A549 (cell line): ENCODE results near the gene UBTFL1.
"Not testable (repeated sequence)": the region's sequence is repeated elsewhere in the genome, so short reads cannot be mapped to it uniquely, and the experiment has no call there.

Source experiments
- ESRRA ChIP-seq: fragments of 150-350 bp; IDR thresholded peaks from 2 replicates; pipeline ENCODE4 v1.6.1; 2014; ENCODE audit warnings: mild to moderate bottlenecking, low read length, borderline replicate concordance
- PBX3 ChIP-seq: IDR thresholded peaks from 2 replicates; pipeline ENCODE4 v1.6.1; 2012
- RAD21 ChIP-seq, 2 experiments: fragments of >200 bp in 1 of 2; sonication (Bioruptor Twin) in 1 of 2; formaldehyde crosslinking in 1 of 2; IDR thresholded peaks in 1 of 2; conservative IDR thresholded peaks in 1 of 2; 2 replicates in 1 of 2; 3 replicates in 1 of 2; pipeline ENCODE4 v1.6.1; 2012 to 2018; ENCODE audit warnings: inconsistent platforms in 1 of 2
- RFX5 ChIP-seq: fragments of 450-650 bp; IDR thresholded peaks from 2 replicates; pipeline ENCODE4 v1.7.1; 2014; ENCODE audit warnings: antibody characterized with exemption, mild to moderate bottlenecking, moderate library complexity
- TF ChIP-seq, protein P1 (sequence below): fragments of >200 bp; sonication (Bioruptor Twin); formaldehyde crosslinking; IDR thresholded peaks from 3 replicates; pipeline ENCODE4 v1.5.1; 2016

DNA sequence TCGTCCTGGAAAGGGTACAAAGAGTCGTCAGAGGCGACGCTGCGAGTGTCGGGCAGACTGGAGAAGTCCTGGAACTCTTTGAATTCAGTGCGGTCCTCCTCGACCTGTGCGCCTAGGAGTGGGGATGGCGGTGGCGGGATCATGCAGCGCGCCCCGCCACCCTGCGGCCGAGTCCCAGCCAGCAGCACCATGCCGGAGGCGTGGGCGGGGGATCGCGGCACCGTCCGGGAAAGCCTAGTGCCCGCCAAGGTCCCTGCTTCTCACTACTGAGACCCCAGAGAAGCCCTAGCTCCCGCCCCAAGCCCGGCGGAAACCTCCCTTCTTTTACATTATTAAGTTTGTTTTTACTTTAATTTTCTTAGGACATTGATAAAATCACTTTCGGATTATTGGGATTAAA is 32.2 kb upstream of the UBTFL1 start:
- TF ChIP-seq ESRRA; PBX3; RAD21 (conservative IDR thresholded peaks at IDR 0.05 in 1 of 2, IDR thresholded peaks at IDR 0.05 in 1 of 2); RFX5: not testable (repeated sequence)
- TF ChIP-seq, protein P1, sequence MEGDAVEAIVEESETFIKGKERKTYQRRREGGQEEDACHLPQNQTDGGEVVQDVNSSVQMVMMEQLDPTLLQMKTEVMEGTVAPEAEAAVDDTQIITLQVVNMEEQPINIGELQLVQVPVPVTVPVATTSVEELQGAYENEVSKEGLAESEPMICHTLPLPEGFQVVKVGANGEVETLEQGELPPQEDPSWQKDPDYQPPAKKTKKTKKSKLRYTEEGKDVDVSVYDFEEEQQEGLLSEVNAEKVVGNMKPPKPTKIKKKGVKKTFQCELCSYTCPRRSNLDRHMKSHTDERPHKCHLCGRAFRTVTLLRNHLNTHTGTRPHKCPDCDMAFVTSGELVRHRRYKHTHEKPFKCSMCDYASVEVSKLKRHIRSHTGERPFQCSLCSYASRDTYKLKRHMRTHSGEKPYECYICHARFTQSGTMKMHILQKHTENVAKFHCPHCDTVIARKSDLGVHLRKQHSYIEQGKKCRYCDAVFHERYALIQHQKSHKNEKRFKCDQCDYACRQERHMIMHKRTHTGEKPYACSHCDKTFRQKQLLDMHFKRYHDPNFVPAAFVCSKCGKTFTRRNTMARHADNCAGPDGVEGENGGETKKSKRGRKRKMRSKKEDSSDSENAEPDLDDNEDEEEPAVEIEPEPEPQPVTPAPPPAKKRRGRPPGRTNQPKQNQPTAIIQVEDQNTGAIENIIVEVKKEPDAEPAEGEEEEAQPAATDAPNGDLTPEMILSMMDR, result not testable (repeated sequence)
